HG03558 (cell line): ENCODE data around the gene KIAA0040.

Experiments used
- ATAC-seq: cut with Tn5 transposase; IDR thresholded peaks from one replicate; pipeline ENCODE4 v1.9.1; 2021; ENCODE audit warnings: moderate number of reproducible peaks; ENCODE audit not compliant: unreplicated experiment; ENCODE audit errors: extremely low read depth

The KIAA0040 gene

GRCh38 chr1:175146529-175147213, 45.9 kb downstream of the KIAA0040 start:
- no peak for ATAC-seq

GRCh38 chr1:175145899-175146528, 46.6 kb downstream of the KIAA0040 start:
- no peak for ATAC-seq

- no peak for ATAC-seq
These were observed 54.0 kb downstream of the KIAA0040 start for GRCh38 chr1:175138579-175138978.

- no peak for ATAC-seq
These were observed 55.2 kb downstream of the KIAA0040 start for GRCh38 chr1:175137369-175137768.

- ATAC-seq: no peak
These were observed 56.3 kb downstream of the KIAA0040 start for GRCh38 chr1:175136246-175136645.

- no peak for ATAC-seq
These were observed 58.1 kb downstream of the KIAA0040 start for GRCh38 chr1:175134500-175134899.

- no peak for ATAC-seq
These were observed 58.7 kb downstream of the KIAA0040 start for GRCh38 chr1:175133673-175134435.

- no peak for ATAC-seq
These were observed 60.1 kb downstream of the KIAA0040 start for GRCh38 chr1:175132436-175132835.

GRCh38 chr1:175131095-175131494, 61.5 kb downstream of the KIAA0040 start:
- no peak for ATAC-seq

GRCh38 chr1:175130649-175131045, 61.9 kb downstream of the KIAA0040 start:
- ATAC-seq: no peak

- no peak for ATAC-seq
These were observed 62.5 kb downstream of the KIAA0040 start for GRCh38 chr1:175129997-175130648.

GRCh38 chr1:175129644-175129996, 63.0 kb downstream of the KIAA0040 start:
- ATAC-seq: no peak

- ATAC-seq: no peak
These were observed 63.4 kb downstream of the KIAA0040 start for GRCh38 chr1:175129182-175129581.

- ATAC-seq: no peak
These were observed 64.1 kb downstream of the KIAA0040 start for GRCh38 chr1:175128523-175128922.

GRCh38 chr1:175127565-175127964, 65.0 kb downstream of the KIAA0040 start:
- ATAC-seq: no peak

GRCh38 chr1:175126347-175126746, 66.2 kb downstream of the KIAA0040 start:
- no peak for ATAC-seq

GRCh38 chr1:175124861-175125260, 67.7 kb downstream of the KIAA0040 start:
- ATAC-seq: no peak

GRCh38 chr1:175120511-175120910, 72.1 kb downstream of the KIAA0040 start:
- ATAC-seq: no peak

GRCh38 chr1:175118375-175119367, 73.9 kb downstream of the KIAA0040 start:
- ATAC-seq: no peak

- no peak for ATAC-seq
These were observed 75.7 kb downstream of the KIAA0040 start for GRCh38 chr1:175116903-175117302.
